ENCODE results near the gene CHN1. TPM values are rescaled to one million over a fixed set of nuclear protein-coding genes. Genes with fewer than 3 reads are reported as not detected.

The CHN1 gene
- total RNA-seq, 2 donors from 2014 or later = 2.2 to 2.8 TPM

GRCh38 chr2:174929786-174930185 lies 75.4 kb downstream of the CHN1 start:
- H3K9me3 ChIP-seq = no peaks in the 10 kb centered on the region
- no peak overlapping the region for H3K9ac ChIP-seq (ENCODE audit: low read depth in 2 of 2, low read length in 2 of 2)
- H3K36me3 ChIP-seq = no peaks in the 10 kb centered on the region
- H3K4me3 ChIP-seq = no peak overlapping the region
- no peaks in the 10 kb centered on the region for H3K4me1 ChIP-seq
- no peaks in the 10 kb centered on the region for H3K27me3 ChIP-seq
- H3K27ac ChIP-seq = no peak overlapping the region
- TF ChIP-seq, protein P1, sequence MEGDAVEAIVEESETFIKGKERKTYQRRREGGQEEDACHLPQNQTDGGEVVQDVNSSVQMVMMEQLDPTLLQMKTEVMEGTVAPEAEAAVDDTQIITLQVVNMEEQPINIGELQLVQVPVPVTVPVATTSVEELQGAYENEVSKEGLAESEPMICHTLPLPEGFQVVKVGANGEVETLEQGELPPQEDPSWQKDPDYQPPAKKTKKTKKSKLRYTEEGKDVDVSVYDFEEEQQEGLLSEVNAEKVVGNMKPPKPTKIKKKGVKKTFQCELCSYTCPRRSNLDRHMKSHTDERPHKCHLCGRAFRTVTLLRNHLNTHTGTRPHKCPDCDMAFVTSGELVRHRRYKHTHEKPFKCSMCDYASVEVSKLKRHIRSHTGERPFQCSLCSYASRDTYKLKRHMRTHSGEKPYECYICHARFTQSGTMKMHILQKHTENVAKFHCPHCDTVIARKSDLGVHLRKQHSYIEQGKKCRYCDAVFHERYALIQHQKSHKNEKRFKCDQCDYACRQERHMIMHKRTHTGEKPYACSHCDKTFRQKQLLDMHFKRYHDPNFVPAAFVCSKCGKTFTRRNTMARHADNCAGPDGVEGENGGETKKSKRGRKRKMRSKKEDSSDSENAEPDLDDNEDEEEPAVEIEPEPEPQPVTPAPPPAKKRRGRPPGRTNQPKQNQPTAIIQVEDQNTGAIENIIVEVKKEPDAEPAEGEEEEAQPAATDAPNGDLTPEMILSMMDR (IDR thresholded peaks at IDR 0.05) = no peak
- intact Hi-C loops (cut with DNase I) = no loop called here
- DNase-seq = no peak

DNA sequence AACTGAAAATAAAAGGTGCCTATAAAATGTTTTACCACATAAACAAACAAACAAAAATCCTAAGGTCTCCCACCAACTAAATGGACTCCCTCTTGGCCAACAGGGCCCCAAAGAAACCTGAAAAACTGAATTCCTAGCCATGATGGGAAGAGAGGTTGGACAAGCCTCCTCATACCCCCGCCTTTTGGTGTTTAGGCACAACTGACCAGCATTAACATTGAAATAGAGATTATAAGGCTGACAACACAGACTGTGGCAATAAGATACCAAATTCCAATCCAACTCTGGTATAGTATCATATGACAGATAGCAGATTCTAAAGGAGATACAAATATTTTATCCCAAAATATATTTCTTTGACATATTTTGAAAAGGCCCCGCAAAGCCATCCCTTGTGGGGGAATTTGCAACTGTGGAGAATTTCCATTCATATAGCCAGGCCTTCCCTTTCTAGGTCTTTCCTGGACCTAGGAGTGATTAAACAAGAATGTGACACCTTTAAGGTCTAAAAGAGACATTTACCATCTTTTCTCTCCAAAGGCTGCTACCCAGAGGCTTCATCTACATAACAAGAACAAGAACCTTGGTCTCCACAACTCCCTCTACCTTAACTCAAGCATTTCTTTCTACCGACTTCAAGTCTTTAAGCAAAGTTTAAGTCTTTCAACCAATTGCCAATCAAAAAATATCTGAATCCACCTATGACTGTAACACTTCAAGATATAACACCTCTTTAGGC lies 80.0 kb downstream of the CHN1 start:
- H3K9ac ChIP-seq (ENCODE audit: low read depth in 2 of 2, low read length in 2 of 2) = no peak overlapping the region
- DNase-seq = no peak
- TF ChIP-seq, protein P1 (IDR thresholded peaks at IDR 0.05) = no peak
- no peak overlapping the region for H3K27ac ChIP-seq
- H3K27me3 ChIP-seq = no peaks in the 10 kb centered on the region
- no peaks in the 10 kb centered on the region for H3K4me1 ChIP-seq
- intact Hi-C loops (cut with DNase I) = no loop called here
- no peak overlapping the region for H3K4me3 ChIP-seq
- no peaks in the 10 kb centered on the region for H3K9me3 ChIP-seq
- H3K36me3 ChIP-seq = no peaks in the 10 kb centered on the region

DNA sequence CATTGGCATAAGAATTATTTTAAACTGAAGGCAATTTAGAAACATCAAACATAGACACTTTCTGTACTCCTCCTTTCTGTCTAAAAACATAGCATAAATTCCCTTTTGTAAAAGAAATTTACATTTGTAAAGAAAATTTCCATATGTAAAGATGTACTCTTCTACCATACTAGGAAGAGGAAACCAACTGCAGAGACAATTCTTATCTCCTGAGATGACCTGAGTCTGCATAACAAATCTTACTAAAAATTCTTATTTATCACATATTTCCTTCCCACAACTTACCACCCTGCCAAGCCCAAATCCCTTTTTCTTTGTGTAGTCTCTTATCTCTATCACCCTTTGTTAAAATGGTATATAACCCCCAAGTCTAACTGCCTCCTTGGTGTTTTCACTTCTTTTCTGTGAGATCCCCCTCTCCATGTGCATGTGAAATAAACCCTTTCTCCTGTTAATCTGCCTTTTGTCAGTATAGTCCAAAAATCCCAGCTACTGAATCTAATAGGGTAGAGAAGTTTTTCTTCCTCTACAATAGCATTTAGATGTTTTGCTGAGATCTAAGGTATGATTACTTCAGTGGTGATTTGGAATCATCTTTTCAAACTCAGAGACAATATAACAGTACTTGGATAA lies 81.0 kb downstream of the CHN1 start:
- no peaks in the 10 kb centered on the region for H3K27me3 ChIP-seq
- DNase-seq = no peak
- no peak overlapping the region for H3K9ac ChIP-seq (ENCODE audit: low read depth in 2 of 2, low read length in 2 of 2)
- no peaks in the 10 kb centered on the region for H3K4me1 ChIP-seq
- H3K27ac ChIP-seq = no peak overlapping the region
- TF ChIP-seq, protein P1 (IDR thresholded peaks at IDR 0.05) = no peak
- no peaks in the 10 kb centered on the region for H3K9me3 ChIP-seq
- intact Hi-C loops (cut with DNase I) = no loop called here
- H3K4me3 ChIP-seq = no peak overlapping the region
- no peaks in the 10 kb centered on the region for H3K36me3 ChIP-seq

DNA sequence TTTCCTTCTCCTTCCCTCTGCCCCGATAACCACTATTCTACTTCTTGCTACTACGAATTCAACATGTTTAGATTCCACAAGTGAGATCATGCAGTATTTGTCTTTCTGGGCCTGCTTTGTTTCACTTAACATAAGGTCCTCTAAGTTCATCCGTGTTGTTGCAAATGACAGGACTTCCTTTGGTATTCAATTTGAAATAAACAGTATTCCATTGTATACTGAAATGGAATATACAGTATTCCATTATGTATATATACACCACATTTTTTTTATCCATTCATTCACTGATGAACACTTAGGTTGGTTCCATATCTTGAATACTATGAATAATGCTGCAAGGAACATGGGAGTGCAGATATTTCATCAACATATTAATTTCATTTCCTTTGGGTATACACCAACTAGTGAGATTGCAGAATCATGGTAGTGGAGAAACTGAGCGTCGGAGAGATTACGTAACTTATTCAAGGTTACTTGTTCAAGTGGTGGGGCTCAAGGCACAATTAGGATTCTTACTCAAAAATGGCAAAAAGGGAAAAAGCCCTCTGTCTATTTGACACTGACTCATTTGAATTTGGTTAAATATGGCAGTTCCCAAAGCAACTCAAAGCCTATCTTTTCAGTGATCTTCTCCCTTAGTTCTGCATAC lies 85.1 kb downstream of the CHN1 start:
- DNase-seq = no peak
- TF ChIP-seq, protein P1 (IDR thresholded peaks at IDR 0.05) = no peak
- Histone ChIP-seq H3K4me3 (no peak overlapping the region), H3K4me1 (no peaks in the 10 kb centered on the region), H3K9ac (ENCODE audit: low read depth in 2 of 2, low read length in 2 of 2) (no peak overlapping the region), H3K27ac (no peak overlapping the region), H3K36me3 (no peaks in the 10 kb centered on the region), H3K9me3 (no peaks in the 10 kb centered on the region), H3K27me3 (no peaks in the 10 kb centered on the region)
- intact Hi-C loops (cut with DNase I) = no loop called here

- H3K4me1 ChIP-seq = no peaks in the 10 kb centered on the region
- TF ChIP-seq, protein P1 (IDR thresholded peaks at IDR 0.05) = no peak
- no peak overlapping the region for H3K9ac ChIP-seq (ENCODE audit: low read depth in 2 of 2, low read length in 2 of 2)
- no peak for DNase-seq
- intact Hi-C loops (cut with DNase I) = no loop called here
- H3K27ac ChIP-seq = no peak overlapping the region
- H3K36me3 ChIP-seq = no peaks in the 10 kb centered on the region
- H3K4me3 ChIP-seq = no peak overlapping the region
- no peaks in the 10 kb centered on the region for H3K9me3 ChIP-seq
- H3K27me3 ChIP-seq = no peaks in the 10 kb centered on the region
Measured at GRCh38 chr2:174918886-174919526, 86.2 kb downstream of the CHN1 start.

Data from colonic mucosa (tissue), 4 donors.